ENCODE measurements around the gene MIER2. TPM values are rescaled to one million over a fixed set of nuclear protein-coding genes. Genes with fewer than 3 reads are reported as not detected.

MIER2 gene
- total and polyA plus RNA-seq, 4 donors, result 2.7 to 4.1 (median 3.7) TPM

DNA sequence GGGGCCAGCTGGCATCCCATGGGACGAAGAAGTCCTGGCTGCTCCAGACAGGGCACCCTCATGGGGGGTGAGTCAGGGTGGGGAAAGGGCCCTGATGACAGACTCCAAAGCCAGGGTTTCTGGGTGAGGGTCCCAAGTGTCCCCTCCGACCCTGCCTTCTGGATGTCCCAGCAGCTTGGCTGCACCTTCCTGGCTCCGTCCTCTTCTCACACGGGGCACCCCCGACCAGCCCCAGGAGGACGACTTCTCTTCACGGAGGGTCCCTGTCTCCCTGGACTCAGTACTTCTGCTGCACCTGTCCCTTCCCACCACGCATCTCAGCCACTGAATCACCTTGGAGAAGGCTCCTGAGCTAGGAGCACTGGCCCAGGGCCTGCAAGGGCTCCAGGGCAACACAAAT, 19.9 kb downstream of the MIER2 start (continued):
- TF ChIP-seq HNF4G (IDR thresholded peaks at IDR 0.05) (no peak), FOXA1 (IDR thresholded peaks at IDR 0.05) (no peak), GABPA (IDR thresholded peaks at IDR 0.05 in 1 of 2, conservative IDR thresholded peaks at IDR 0.05 in 1 of 2) (no peak)

DNA sequence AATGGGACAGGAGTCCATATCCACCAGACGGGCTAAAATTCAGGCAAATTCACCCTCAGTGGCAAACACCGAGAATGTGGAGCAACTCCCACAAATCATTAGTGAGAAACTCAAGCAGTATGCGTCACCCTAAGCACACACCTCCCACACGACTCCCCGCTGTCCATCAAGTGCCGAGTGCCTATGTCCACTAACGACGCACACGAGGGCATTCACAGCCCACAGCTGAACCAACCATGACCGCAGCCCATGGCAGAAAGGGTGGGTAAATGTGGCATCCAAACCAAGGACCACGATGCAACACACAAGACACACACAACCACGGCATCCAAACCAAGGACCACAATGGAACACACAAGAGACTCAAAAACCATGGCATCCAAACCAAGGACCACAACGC, 22.0 kb downstream of the MIER2 start:
- no peaks in the 10 kb centered on the region for H3K4me1 ChIP-seq (ENCODE audit: control insufficient read depth in 4 of 4, insufficient read depth in 4 of 4, low read length in 3 of 4)
- no peak overlapping the region for H3K9ac ChIP-seq (ENCODE audit: low read depth in 1 of 2, low read length in 2 of 2)
- H3K36me3 ChIP-seq (ENCODE audit: control insufficient read depth in 4 of 4, insufficient read depth in 3 of 4, low read depth in 1 of 4, low read length in 3 of 4), result peaks cover 0 to 31% (median 13%) of the 10 kb centered on the region in 4 donors
- peaks cover 0 to 1% (median 0%) of the 10 kb centered on the region in 4 donors for H3K9me3 ChIP-seq (ENCODE audit: control insufficient read depth in 4 of 4, low read length in 3 of 4)
- H3K27me3 ChIP-seq (ENCODE audit: control insufficient read depth in 4 of 4, insufficient read depth in 4 of 4, low read length in 3 of 4), result no peaks in the 10 kb centered on the region
- TF ChIP-seq NR2F2 (IDR thresholded peaks at IDR 0.05), result no peak
- TF ChIP-seq FOXA2 (IDR thresholded peaks at IDR 0.05), result no peak
- H3K27ac ChIP-seq (ENCODE audit: low read depth in 1 of 2, low read length in 2 of 2), result no peak overlapping the region
- 97% methylated on average over 13 of the region's 13 CpGs for WGBS
- no peak for DNase-seq (ENCODE audit: low spot score)
- H3K4me3 ChIP-seq (ENCODE audit: low read depth in 1 of 3, low read length in 3 of 3), result no peak overlapping the region

- TF ChIP-seq FOXA2 (IDR thresholded peaks at IDR 0.05) (no peak), GABPA (IDR thresholded peaks at IDR 0.05 in 1 of 2, conservative IDR thresholded peaks at IDR 0.05 in 1 of 2) (no peak), SP1 (IDR thresholded peaks at IDR 0.05) (no peak), FOXA1 (IDR thresholded peaks at IDR 0.05) (no peak), JUND (IDR thresholded peaks at IDR 0.05) (no peak), YY1 (IDR thresholded peaks at IDR 0.05) (no peak), RAD21 (IDR thresholded peaks at IDR 0.05) (no peak), ZBTB33 (IDR thresholded peaks at IDR 0.05) (no peak), MAX (IDR thresholded peaks at IDR 0.05) (no peak), NR2F2 (IDR thresholded peaks at IDR 0.05) (no peak), HNF4A (conservative IDR thresholded peaks at IDR 0.05) (no peak), TAF1 (conservative IDR thresholded peaks at IDR 0.05) (no peak), RXRA (IDR thresholded peaks at IDR 0.05) (no peak), HNF4G (IDR thresholded peaks at IDR 0.05) (no peak)
- TF ChIP-seq, protein P1, sequence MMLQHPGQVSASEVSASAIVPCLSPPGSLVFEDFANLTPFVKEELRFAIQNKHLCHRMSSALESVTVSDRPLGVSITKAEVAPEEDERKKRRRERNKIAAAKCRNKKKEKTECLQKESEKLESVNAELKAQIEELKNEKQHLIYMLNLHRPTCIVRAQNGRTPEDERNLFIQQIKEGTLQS (IDR thresholded peaks at IDR 0.05), result no peak
- WGBS, result 97% methylated on average over 5 of the region's 5 CpGs
- Histone ChIP-seq H3K36me3 (ENCODE audit: control insufficient read depth in 4 of 4, insufficient read depth in 3 of 4, low read depth in 1 of 4, low read length in 3 of 4) (peaks cover 0 to 11% (median 3%) of the 10 kb centered on the region in 4 donors), H3K4me1 (ENCODE audit: control insufficient read depth in 4 of 4, insufficient read depth in 4 of 4, low read length in 3 of 4) (no peaks in the 10 kb centered on the region), H3K9me3 (ENCODE audit: control insufficient read depth in 4 of 4, low read length in 3 of 4) (no peaks in the 10 kb centered on the region), H3K27me3 (ENCODE audit: control insufficient read depth in 4 of 4, insufficient read depth in 4 of 4, low read length in 3 of 4) (no peaks in the 10 kb centered on the region), H3K27ac (ENCODE audit: low read depth in 1 of 2, low read length in 2 of 2) (no peak overlapping the region), H3K9ac (ENCODE audit: low read depth in 1 of 2, low read length in 2 of 2) (no peak overlapping the region), H3K4me3 (ENCODE audit: low read depth in 1 of 3, low read length in 3 of 3) (no peak overlapping the region)
- DNase-seq (ENCODE audit: low spot score), result no peak
These were observed 26.2 kb downstream of the MIER2 start for GRCh38 chr19:318509-318774.

DNA sequence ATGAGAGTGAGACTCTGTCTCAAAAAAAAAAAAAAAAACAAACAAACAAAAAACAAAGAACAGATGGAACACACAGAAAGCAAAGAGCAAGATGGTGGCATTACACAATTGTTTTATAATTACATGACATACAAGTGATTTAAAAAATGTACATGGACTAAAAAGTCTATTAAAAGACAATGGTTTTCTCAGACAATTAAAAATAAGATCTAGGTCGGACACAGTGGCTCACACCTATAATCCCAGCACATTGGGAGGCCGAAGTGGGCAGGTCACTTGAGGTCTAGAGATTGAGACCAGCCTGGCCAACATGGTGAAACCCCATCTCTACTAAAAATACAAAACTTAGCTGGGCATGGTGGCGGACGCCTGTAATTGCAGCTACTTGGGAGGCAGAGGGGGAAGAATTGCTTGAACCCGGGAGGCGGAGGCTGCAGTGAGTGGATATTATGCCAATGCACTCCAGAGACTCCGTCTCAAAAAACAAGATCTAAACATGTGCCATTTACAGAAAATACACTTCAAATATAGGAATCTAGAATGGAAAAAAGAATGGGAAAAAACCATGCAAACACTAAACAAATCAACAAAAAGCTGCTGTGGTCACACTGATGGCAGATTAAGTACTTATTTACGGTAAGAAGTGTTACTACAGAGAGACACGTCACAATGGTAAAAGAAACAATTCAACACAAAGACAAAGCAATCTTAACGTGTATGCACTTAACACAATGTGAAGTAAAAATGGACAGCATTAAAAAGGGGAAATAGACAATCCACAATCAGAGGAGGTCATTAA, 26.7 kb downstream of the MIER2 start:
- 98% methylated on average over 10 of the region's 10 CpGs for WGBS
- no peaks in the 10 kb centered on the region for H3K27me3 ChIP-seq (ENCODE audit: control insufficient read depth in 4 of 4, insufficient read depth in 4 of 4, low read length in 3 of 4)
- no peaks in the 10 kb centered on the region for H3K9me3 ChIP-seq (ENCODE audit: control insufficient read depth in 4 of 4, low read length in 3 of 4)
- peaks cover 0 to 7% (median 3%) of the 10 kb centered on the region in 4 donors for H3K36me3 ChIP-seq (ENCODE audit: control insufficient read depth in 4 of 4, insufficient read depth in 3 of 4, low read depth in 1 of 4, low read length in 3 of 4)
- no peak overlapping the region for H3K9ac ChIP-seq (ENCODE audit: low read depth in 1 of 2, low read length in 2 of 2)
- no peak for TF ChIP-seq ZBTB33 (IDR thresholded peaks at IDR 0.05)
- no peak for TF ChIP-seq GABPA (IDR thresholded peaks at IDR 0.05 in 1 of 2, conservative IDR thresholded peaks at IDR 0.05 in 1 of 2)
- TF ChIP-seq HNF4G (IDR thresholded peaks at IDR 0.05), result no peak
- no peak for TF ChIP-seq FOXA1 (IDR thresholded peaks at IDR 0.05)
- no peak for TF ChIP-seq RAD21 (IDR thresholded peaks at IDR 0.05)
- no peak for TF ChIP-seq EGR1 (IDR thresholded peaks at IDR 0.05; ENCODE audit: low read depth in 2 of 2)
- TF ChIP-seq, protein P1 (IDR thresholded peaks at IDR 0.05), result no peak
- no peak for TF ChIP-seq NR2F2 (IDR thresholded peaks at IDR 0.05)
- TF ChIP-seq CTCF (IDR thresholded peaks at IDR 0.05; ENCODE audit: low read depth, low read length, missing input control), result no peak
- TF ChIP-seq SP1 (IDR thresholded peaks at IDR 0.05), result no peak
- no peak for TF ChIP-seq HNF4A (conservative IDR thresholded peaks at IDR 0.05)
- H3K27ac ChIP-seq (ENCODE audit: low read depth in 1 of 2, low read length in 2 of 2), result no peak overlapping the region
- no peaks in the 10 kb centered on the region for H3K4me1 ChIP-seq (ENCODE audit: control insufficient read depth in 4 of 4, insufficient read depth in 4 of 4, low read length in 3 of 4)
- DNase-seq (ENCODE audit: low spot score), result no peak
- H3K4me3 ChIP-seq (ENCODE audit: low read depth in 1 of 3, low read length in 3 of 3), result no peak overlapping the region

Data from liver (tissue), 9 donors.